HG03135 (cell line): Measurements from ENCODE around the gene PGK1.
A peak's percentile ranks its signal among the peaks of the same experiment; 100 is the strongest.
"Not testable (repeated sequence)": the region's sequence is repeated elsewhere in the genome, so short reads cannot be mapped to it uniquely, and the experiment has no call there.

Experiments used
- ATAC-seq: cut with Tn5 transposase; IDR thresholded peaks from one replicate; pipeline ENCODE4 v1.9.1; 2021; ENCODE audit warnings: mild to moderate bottlenecking, moderate library complexity; ENCODE audit not compliant: unreplicated experiment

PGK1 gene

DNA sequence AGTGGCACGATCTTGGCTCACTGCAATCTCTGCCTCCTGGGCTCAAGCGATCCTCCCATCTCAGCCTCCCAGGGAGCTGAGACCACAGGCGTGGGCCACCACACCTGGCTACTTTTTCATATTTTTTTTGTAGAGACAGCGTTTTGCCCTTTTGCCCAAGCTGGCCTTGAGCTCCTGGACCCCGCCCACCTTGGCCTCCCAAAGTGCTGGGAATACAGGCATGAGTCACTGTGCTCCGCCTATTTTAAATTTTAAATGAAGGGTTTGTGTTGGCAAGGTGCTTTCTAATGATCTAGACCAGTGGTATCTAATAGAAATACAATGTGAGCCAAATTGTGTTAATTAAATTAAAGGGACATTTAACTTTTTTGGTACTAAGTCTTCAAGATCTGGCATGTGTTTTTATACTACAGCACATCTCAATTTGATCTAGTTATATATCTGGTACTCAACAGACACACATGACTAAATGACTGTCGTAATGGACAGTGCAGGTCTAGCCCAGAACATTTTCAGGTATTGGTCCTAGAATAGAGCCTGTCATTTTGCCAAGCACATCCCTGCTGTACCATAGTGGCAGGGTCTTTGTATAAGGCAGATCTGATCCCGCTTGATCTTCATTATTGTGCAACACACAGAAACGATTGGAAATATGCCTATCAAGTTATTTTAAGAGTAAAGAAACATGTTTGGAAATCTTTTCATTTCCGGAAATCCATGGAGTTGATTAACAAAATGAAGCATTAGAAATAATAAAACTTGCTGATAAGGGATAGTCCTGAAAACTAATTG is 7.3 kb downstream of the PGK1 start:
- ATAC-seq, result no peak

DNA sequence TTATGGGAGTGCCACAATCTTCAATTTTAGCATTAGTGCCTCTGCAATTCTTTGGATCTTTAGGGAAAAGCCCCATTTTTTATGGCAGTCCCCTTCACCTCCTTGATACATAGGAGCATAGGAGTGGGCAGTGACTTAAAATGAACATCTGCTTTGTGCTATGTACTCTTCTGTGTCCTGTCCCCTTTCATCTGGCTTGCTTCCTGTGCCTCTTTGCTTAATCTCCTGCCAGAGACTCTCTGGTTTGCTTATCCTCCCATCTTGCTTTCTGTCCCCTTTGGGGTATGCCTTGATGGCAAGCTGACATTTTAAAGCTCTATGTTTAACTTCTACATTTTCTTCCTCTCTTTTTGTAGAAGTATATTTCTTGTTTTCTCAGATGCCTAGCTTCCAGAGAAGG is 12.3 kb downstream of the PGK1 start:
- no peak for ATAC-seq

DNA sequence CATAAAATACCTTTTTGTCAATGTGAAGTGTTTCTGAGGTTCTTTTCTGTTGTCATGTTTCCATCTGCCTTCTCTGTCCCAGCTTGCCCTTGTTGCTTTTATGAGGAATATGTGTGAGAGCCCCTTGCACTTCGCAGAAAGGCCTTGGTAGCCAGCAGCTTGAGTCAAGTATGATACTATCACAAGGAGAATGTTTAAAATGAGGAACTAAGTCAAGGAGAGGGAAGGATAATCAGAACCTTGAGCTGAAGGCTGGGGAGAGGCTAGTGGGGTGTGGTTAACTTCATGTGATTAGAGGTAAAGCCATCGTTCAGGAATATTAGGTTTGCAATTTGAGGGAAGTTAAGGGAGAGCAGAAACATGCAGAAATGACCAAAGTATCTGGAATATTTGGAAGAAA is 12.7 kb downstream of the PGK1 start:
- ATAC-seq, result no peak

DNA sequence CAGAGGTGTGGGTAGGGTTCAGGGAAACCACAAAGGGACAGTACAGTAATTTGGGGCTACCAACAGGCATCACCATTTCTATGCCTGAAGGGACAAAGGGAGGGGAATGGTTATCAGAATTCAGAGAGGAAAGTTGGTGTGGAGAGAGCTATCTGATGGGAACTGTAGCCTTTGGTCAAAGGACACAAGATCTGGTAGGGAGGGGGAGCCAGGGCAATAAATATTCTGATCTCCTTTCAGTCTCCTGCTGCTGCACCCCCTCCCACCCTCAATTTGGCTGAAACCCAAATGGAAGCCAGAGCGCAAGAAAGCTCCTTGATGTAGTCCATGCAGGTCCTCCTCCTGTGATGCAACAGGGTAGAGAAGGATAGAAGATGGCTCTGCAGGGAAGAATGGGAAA is 14.6 kb downstream of the PGK1 start:
- no peak for ATAC-seq

DNA sequence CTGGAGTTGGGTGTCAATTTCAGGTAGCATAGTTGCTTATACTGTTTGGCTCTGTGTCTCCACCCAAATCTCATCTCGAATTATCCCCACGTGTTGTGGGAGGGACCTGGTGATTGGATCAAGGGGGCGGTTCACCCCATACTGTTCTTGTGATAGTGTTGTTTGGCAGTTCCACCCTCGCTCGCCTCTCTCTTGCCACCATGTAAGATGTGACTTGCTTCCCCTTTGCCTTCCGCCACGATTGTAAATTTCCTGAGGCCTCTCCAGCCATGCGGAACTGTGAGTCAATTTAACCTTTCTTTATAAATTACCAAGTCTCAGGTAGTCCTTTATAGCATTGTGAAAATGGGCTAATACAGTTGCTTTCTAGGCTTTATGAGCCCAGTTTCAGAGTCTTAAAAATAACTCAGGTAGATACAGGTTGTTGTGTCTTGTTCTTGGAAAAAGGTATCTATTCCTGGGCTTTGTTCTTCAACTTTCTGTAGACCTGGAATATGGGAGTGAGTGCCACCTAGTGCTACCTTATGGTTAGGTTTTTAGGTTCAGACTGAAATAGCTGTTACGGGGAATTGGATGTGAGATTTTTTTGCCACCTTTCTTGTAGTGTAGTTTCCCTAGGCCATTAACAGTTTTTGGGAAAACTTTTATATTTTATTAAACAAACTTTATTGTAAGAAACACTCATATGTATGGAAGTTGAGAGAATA is 15.6 kb downstream of the PGK1 start:
- ATAC-seq, result no peak

DNA sequence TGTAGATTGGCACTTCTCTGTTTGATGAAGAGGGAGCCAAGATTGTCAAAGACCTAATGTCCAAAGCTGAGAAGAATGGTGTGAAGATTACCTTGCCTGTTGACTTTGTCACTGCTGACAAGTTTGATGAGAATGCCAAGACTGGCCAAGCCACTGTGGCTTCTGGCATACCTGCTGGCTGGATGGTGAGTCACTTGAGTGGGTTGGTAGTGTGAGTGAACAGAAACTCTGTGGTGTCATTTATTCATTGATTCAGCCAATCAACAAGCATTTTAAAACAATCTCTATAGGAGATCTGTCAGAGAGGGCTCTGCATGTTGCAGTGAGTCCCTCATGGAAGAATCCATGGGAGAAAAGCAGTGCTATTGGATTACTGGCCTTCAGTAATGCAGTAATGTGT is 19.1 kb downstream of the PGK1 start:
- ATAC-seq, result no peak

DNA sequence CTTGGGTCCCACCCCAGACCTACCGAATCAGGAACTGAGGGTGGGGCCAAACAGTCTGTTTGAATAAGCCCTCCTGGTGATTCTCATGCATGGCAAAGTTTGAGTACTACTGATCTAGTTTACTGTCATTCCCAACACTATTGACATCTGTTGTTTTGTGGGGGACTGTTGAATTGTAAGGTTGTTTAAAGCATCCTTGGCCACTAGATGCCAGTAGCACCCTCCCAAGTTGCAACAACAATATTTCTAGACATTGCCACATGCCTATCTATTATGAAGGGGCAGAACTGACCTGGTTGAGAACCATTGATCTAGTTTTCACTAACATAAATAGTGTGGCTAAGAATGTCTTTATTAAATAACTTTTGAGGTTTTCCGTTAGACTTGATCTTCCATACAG is 20.3 kb downstream of the PGK1 start:
- ATAC-seq, result no peak

DNA sequence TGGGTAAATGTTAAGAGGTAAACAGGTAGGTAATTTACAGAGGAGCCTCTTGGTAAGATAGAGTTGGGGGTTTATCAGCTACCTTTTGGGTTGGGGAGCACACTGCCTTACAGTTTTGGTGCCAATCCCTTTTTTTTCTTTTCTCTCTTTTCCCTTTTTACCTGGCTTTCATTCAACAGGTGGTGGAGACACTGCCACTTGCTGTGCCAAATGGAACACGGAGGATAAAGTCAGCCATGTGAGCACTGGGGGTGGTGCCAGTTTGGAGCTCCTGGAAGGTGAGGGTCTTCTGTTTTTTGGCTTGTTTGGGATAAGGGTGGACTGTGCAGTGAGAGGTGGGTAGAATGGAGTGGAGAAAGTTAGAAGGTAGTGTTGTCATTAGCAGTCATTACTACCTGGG is 21.1 kb downstream of the PGK1 start:
- ATAC-seq, result no peak

DNA sequence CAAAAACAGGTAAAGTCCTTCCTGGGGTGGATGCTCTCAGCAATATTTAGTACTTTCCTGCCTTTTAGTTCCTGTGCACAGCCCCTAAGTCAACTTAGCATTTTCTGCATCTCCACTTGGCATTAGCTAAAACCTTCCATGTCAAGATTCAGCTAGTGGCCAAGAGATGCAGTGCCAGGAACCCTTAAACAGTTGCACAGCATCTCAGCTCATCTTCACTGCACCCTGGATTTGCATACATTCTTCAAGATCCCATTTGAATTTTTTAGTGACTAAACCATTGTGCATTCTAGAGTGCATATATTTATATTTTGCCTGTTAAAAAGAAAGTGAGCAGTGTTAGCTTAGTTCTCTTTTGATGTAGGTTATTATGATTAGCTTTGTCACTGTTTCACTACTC is 21.7 kb downstream of the PGK1 start:
- ATAC-seq, result not testable (repeated sequence)

DNA sequence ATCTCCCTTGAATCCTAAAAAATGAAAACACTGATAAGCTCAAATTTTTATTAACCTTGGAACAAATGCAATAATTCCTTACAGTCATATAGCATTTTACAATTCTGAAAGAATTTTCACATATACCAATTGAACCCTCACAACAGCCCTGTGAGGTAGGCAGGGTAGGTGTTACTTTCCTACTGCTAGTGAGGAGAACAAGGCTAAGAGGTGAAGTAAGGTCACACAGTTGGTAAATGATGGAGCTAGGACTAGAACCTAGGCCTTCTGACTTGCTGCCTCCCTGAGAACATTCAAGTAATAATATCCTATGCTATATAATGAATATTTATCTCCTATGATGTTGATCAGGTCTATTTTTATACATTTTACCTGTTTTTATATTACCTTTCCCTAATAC is 25.7 kb downstream of the PGK1 start:
- ATAC-seq, result no peak

DNA sequence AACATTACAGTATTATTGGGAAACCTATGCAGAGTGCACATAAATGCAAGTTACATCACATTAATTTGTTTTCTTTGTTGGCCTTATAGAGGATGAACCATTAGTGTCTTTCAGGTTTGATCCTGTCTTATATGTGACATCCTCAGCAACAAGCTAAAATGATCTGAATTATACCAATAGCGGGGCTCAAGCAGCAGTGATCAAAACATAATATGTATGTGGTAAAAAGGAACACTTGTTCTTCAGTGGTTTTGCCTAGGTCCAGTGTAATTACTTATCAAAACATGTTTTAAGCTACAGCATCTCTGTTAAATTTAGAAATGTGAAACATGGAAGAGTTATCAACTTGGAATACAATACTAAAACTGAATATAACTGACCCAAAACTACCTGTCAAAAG is 26.3 kb downstream of the PGK1 start:
- no peak for ATAC-seq

DNA sequence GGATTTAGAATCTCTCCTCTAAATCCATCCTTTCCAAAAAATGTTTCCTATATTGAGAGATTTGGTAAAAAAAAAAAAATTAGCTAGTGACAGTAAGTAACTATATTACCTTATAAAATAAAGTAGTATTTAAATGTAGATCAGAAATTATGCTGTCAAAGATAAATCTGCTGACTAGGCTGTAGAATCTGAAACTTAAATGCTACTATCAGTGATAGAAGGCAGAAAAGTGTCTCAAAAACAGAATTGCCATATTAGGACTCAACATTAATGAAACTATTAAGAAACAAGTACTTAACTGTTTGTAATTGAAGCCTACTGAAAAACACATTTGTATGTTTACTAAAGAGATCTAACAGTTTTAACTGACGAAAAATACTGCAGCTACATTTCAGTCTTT is 27.1 kb downstream of the PGK1 start:
- ATAC-seq, result no peak

DNA sequence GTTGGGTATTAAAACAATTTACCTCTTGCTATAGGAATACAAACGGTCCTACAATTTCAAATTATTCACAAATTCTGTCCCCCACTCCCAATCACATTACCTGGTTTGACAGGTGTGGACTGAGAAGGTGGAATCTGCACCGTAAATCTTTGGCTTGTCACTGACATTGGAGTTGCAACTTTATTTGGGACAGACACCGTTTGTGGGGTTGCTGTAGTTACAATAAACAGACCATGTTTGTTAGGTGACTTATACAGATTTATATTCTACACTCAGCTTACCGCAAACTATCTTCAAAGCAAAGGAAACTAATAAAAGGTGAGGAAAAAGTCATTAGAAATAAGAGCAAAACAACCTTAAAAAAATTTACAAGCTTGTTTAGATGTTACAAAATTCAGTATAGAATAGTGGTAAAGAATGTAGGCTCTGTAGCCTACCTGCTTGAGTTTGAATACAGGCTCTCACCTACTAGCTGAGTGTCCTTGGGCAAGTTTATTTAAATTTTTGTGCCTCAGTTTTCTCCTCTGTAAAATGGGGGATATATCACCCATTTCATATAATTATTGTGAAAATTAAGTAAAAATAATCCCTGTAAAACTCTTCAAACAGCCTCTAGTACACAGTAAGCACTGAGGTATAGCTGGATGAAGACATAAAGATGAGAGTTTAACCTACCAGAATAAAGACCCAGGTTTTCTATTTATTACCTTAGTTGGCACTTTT is 29.4 kb downstream of the PGK1 start:
- ATAC-seq, result no peak

DNA sequence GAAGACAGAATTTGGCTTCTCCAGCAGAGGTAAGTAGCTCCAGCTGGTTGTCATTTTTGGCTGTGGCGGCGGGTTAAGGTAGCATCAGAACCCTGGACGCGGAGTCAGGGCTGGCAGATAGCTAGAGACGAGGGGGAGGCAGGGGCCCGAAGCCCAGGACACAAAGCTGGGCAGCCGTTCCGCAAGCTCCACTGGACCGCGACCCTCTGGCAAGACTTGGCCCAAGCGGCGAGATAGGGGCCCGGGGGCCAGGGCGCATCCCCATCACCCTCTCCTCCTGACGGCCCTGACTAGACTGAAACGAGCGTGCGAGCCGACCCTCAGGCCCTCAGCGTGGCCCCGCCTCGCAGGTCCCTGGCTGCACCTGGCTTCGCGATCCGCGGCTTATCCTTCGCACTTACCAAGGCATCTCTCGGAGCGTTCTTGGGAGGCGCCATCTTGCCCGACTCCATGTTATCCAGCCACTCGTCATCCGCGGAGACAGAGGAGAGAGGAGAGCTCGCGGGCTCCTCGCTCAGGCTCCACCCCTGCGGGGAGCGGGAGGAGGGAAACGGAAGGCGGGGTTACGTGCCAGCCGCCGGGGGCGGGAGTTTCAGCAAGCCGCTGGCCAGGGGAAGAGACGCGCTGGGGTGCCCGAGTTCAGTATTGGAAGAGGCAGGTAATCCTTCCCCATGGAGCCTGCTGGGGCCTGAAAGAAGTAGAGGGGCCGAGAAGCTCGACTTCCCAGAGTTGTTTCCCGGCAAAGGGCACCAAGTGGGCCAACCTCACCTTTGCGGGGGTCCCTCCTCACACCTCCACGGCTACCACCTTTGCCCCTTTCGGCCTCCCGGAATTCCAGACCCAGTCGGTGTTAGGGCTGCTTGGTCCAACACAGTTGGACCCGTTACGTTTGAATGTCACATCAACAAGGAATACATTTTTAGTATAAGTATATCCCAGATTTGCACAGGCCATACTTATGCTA is 35.4 kb downstream of the PGK1 start, which contains the start of gene TAF9B:
Gene TAF9B (minus strand): TSS at position 491 of the 964 bp plus-strand sequence. CDS start 39 bp downstream, at position 452.
- peak; percentile 94 for ATAC-seq

DNA sequence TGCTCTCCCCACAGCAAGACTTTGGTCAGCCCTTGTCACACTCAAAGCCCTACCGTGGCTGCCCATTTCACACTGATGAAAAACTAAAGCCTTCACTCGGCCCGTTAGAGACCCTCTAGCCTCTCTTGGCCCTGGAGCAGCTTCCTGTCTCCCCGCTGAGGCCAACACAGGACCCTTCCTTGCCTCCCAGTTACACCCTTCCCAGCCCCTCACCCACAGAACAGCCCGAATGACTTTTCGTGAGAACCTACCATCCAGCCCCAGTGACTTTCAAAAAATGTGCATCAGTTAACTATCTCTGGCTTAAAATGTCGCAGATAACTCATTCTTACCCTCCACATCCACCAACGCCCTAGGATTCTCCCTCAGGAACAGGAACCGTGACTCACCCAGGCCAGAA is 36.2 kb downstream of the PGK1 start:
- no peak for ATAC-seq

DNA sequence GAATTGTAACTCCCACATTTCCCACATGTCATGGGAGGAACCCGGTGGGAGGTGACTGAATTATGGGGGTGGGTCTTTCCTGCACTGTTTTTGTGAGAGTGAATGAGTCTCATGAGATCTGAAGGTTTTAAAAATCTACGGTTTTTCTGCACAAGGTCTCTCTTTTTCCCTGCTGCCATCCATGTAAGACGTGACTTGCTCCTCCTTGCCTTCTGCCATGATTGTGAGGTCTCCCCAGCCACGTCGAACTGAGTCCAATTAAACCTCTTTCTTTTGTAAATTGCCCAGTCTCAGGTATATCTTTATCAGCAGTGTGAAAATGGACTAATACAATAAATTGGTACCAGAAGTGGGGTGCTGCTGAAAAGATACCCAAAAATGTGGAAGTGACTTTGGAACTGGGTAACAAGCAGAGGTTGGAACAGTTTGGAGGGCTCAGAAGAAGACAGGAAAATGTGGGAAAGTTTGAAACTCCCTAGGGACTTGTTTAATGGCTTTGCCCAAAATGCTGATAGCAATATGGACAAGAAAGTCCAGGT is 43.0 kb downstream of the PGK1 start:
- not testable (repeated sequence) for ATAC-seq

DNA sequence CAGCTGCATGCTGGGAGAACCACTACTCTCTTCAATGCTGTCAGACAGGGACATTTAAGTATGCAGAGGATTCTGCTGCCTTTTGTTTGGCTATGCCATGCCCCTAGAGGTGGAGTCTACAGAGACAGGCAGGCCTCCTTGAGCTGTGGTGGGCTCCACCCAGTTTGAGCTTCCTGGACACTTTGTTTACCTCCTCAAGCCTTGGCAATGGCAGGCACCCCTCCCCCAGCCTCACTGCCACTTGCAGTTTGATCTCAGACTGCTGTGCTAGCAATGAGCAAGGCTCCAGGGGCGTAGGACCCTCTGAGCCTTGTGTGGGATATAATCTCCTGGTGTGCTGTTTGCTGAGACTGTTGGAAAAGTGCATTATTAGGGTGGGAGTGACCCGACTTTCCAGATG is 53.3 kb downstream of the PGK1 start:
- ATAC-seq, result not testable (repeated sequence)

DNA sequence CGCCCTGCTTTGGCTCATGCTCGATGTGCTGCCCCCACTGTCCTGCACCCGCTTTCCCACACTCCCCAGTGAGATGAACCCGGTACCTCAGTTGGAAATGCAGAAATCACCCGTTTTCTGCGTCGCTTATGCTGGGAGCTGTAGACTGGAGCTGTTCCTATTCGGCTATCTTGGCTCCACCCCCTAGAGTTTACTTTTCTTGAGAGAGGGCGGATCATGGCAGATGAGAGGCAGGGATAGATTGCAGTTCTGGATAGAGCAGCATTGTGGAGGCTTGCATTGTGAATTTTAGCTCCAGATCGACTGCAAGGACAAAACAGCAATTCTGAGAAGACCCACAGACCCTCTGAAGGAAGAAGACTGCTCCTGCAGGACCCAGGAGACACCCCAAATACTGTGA is 53.8 kb downstream of the PGK1 start:
- ATAC-seq, result not testable (repeated sequence)

DNA sequence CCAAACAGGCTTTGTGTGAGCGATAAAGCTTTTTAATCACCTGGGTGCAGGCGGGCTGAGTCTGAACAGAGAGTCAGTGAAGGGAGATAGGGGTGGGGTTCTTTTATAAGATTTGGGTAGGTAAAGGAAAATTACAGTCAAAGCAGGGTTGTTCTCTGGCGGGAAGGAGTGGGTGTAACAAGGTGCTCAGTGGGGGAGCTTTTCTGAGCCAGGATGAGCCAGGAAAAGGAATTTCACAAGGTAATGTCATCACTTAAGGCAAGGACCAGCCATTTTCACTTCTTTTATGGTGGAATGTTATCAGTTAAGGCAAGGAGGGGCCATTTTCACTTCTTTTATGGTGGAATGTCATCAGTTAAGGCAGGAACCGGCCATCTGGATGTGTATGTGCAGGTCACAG is 56.7 kb downstream of the PGK1 start:
- not testable (repeated sequence) for ATAC-seq

DNA sequence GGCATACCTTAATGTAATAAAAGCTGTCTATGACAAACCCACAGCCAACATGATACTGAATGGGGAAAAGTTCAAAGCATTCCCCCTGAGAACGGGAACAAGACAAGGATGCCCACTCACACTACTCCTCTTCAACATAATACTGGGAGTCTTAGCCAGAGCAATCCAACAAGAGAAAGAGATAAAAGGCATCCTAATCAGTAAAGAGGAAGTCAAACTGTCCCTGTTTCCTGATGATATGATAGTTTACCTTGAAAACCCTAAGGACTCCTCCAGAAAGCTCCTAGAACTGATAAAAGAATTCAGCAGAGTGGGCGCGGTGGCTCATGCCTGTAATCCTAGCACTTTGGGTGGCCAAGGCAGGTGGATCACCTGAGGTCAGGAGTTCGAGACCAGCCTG is 59.1 kb downstream of the PGK1 start:
- ATAC-seq, result not testable (repeated sequence)
